Type B pancreatic cell (in vitro differentiated cells): Measurements from ENCODE around the gene NELFCD. TPM values are rescaled to one million over a fixed set of nuclear protein-coding genes. Genes with fewer than 3 reads are reported as not detected.

Experiments
- DNase-seq: peaks from one replicate; pipeline ENCODE4 v3.0.0; 2021; ENCODE audit warnings: mixed read lengths; ENCODE audit not compliant: unreplicated experiment; ENCODE audit errors: extremely low spot score
- H3K27ac Mint-ChIP-seq: 2 replicates; pipeline ENCODE4 v1.8.0; 2021; ENCODE audit warnings: mild to moderate bottlenecking, mixed read lengths
- H3K27me3 Mint-ChIP-seq: 2 replicates; pipeline ENCODE4 v1.8.0; 2021; ENCODE audit warnings: mixed read lengths
- H3K36me3 Mint-ChIP-seq: 2 replicates; pipeline ENCODE4 v1.8.0; 2021; ENCODE audit warnings: mixed read lengths
- H3K4me1 Mint-ChIP-seq: one replicate; pipeline ENCODE4 v1.8.0; 2021; ENCODE audit warnings: mixed read lengths; ENCODE audit not compliant: unreplicated experiment
- H3K4me3 Mint-ChIP-seq: 2 replicates; pipeline ENCODE4 v1.8.0; 2021; ENCODE audit warnings: mild to moderate bottlenecking, mixed read lengths
- H3K9me3 Mint-ChIP-seq: 2 replicates; pipeline ENCODE4 v1.8.0; 2021; ENCODE audit warnings: mixed read lengths
- long read RNA-seq: library from polyadenylated mRNA; unstranded; transcript quantifications from one replicate; pipeline ENCODE4 v2.0.0, GENCODE V29; 2020
- total RNA-seq: library from RNA; stranded (reverse); gene quantifications from 2 replicates; pipeline ENCODE4 v1.2.1, GENCODE V29; 2021; ENCODE audit warnings: low replicate concordance
- TF ChIP-seq, protein P1 (sequence below): fragments of 200-600 bp; sonication (generic); conservative IDR thresholded peaks from 2 replicates; pipeline ENCODE4 v1.5.0; 2021; ENCODE audit warnings: antibody characterized with exemption, mild to moderate bottlenecking

NELFCD gene, protein sequence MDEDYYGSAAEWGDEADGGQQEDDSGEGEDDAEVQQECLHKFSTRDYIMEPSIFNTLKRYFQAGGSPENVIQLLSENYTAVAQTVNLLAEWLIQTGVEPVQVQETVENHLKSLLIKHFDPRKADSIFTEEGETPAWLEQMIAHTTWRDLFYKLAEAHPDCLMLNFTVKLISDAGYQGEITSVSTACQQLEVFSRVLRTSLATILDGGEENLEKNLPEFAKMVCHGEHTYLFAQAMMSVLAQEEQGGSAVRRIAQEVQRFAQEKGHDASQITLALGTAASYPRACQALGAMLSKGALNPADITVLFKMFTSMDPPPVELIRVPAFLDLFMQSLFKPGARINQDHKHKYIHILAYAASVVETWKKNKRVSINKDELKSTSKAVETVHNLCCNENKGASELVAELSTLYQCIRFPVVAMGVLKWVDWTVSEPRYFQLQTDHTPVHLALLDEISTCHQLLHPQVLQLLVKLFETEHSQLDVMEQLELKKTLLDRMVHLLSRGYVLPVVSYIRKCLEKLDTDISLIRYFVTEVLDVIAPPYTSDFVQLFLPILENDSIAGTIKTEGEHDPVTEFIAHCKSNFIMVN
- 73.0 and 110 TPM in 2 replicates for total RNA-seq
- long read RNA-seq, transcript NELFCD-213 (15 exons, 2,305 nt): major isoform, 192 of 299 reads
- long read RNA-seq, partial matches to known transcripts: 38 of 299 reads
- long read RNA-seq, other reads (novel, unspliced or antisense): 66 of 299 reads

DNA sequence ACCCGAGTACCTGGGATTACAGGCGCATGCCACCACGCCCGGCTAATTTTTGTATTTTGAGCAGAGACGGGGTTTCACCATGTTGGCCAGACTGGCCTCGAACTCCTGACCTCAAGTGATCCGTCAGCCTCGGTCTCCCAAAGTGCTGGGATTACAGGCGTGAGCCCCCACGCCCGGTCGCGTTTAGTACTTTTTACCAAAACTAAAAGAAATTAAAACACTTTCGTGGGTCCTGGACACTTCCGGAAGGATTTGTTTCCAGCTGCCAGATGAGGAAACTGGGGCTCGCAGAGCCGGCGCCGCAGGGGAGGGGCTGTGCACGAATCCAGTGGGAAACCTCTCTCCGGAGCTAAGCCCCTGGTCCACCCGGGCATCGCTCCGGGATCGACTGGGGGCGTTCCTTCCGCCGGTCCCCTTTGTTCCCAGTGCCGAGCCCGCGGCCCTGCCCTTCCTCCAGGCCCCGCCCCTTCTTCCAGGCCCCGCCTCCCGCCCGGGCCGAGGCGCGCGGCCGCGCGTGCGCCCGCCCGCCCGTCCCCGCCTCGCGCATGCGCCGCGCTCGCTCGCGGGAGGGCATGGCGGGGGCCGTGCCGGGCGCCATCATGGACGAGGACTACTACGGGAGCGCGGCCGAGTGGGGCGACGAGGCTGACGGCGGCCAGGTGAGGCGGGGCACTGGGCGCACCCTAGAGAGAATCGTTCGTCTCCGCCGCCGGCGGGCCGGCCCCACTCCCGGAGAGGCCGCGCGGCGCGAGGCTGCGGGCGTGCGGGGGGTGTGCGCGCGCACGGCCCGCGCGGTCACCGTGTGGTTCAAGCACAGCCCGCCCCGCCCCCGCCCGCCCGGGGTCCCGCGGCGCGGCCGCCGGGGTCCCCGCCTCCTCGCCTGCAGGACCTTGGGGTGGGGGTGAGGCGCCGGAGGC lies at the start of gene NELFCD:
TSS of gene NELFCD (plus strand) at position 546 of the 917 bp plus-strand sequence. CDS start at position 600, 54 bp downstream.
- Mint-ChIP-seq H3K27ac (peak within 1 kb of the TSS; percentile 85), H3K4me3 (peak within 1 kb of the TSS; percentile 94), H3K27me3 (no peaks in the 10 kb centered on the region), H3K36me3 (peaks cover 21% of the 10 kb centered on the region), H3K9me3 (peaks cover 5% of the 10 kb centered on the region), H3K4me1 (peaks cover 32% of the 10 kb centered on the region)
- peak; percentile 93 for DNase-seq
- TF ChIP-seq, protein P1, sequence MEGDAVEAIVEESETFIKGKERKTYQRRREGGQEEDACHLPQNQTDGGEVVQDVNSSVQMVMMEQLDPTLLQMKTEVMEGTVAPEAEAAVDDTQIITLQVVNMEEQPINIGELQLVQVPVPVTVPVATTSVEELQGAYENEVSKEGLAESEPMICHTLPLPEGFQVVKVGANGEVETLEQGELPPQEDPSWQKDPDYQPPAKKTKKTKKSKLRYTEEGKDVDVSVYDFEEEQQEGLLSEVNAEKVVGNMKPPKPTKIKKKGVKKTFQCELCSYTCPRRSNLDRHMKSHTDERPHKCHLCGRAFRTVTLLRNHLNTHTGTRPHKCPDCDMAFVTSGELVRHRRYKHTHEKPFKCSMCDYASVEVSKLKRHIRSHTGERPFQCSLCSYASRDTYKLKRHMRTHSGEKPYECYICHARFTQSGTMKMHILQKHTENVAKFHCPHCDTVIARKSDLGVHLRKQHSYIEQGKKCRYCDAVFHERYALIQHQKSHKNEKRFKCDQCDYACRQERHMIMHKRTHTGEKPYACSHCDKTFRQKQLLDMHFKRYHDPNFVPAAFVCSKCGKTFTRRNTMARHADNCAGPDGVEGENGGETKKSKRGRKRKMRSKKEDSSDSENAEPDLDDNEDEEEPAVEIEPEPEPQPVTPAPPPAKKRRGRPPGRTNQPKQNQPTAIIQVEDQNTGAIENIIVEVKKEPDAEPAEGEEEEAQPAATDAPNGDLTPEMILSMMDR: no peak

DNA sequence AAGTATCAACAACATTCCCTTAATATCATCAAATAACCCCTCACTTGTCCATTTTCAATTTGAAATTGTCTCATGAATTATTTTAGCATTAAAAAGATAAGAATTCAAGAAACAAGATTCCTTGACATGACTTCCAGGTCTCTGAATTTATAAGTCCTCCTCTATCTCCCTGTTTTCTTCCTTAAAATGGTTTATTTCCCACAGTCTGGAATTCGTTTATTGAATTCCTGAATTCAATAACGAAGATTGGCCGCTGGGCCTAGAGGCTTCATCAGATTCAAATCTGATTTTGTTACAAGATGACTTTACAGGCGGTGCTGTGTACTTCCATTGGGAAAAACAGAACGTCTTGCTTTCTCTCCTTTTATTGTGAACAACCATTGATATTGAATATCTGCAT lies 48.9 kb upstream of the NELFCD start:
- no peak overlapping the region for H3K4me3 Mint-ChIP-seq
- TF ChIP-seq, protein P1: no peak
- DNase-seq: no peak
- H3K4me1 Mint-ChIP-seq: no peaks in the 10 kb centered on the region
- H3K27me3 Mint-ChIP-seq: peaks cover 4% of the 10 kb centered on the region
- no peaks in the 10 kb centered on the region for H3K36me3 Mint-ChIP-seq
- no peak overlapping the region for H3K27ac Mint-ChIP-seq
- H3K9me3 Mint-ChIP-seq: no peaks in the 10 kb centered on the region

DNA sequence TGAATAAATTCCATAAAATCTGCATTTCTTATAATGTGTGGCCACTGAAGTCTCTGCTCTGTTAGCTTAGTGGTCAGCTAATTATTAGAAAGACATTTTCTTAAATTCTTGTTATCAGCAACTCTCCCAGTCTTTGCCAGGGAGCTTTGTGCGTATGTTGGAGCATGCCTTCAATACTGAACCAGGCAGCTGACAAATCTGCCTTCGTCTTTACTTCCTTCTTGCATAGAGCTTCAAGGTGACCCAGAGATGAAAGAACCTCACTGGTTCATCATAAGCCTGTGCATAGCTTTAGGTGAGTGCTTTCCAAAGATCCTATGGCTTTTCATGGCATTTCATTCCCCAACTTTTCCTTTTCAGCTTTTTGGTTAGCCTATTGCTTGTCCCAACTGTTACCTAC lies 43.0 kb upstream of the NELFCD start:
- H3K4me3 Mint-ChIP-seq: no peak overlapping the region
- no peaks in the 10 kb centered on the region for H3K4me1 Mint-ChIP-seq
- no peaks in the 10 kb centered on the region for H3K27me3 Mint-ChIP-seq
- TF ChIP-seq, protein P1: no peak
- no peak for DNase-seq
- no peaks in the 10 kb centered on the region for H3K36me3 Mint-ChIP-seq
- H3K27ac Mint-ChIP-seq: no peak overlapping the region
- H3K9me3 Mint-ChIP-seq: no peaks in the 10 kb centered on the region

DNA sequence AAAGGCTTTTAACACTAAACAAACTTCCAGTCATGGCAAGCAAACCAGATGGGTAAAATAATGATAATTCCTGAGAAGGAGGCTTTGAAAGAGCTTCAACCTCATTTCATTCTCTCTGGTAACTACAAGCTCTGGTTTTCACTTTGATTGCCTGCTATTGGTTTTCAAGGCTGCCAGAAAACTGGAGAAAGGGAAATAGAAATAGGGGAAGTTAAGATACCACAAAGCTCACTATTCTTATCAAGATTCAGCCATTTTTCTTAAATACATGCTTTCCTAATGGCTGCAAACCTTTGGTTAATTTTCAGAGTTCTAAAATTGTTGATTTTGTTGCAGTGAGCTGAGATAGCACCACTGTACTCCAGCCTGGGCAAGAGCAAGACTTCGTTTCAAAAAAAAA lies 42.5 kb upstream of the NELFCD start:
- Mint-ChIP-seq H3K4me3 (no peak overlapping the region), H3K27ac (no peak overlapping the region), H3K27me3 (no peaks in the 10 kb centered on the region), H3K36me3 (no peaks in the 10 kb centered on the region), H3K4me1 (no peaks in the 10 kb centered on the region), H3K9me3 (no peaks in the 10 kb centered on the region)
- TF ChIP-seq, protein P1: no peak
- no peak for DNase-seq

DNA sequence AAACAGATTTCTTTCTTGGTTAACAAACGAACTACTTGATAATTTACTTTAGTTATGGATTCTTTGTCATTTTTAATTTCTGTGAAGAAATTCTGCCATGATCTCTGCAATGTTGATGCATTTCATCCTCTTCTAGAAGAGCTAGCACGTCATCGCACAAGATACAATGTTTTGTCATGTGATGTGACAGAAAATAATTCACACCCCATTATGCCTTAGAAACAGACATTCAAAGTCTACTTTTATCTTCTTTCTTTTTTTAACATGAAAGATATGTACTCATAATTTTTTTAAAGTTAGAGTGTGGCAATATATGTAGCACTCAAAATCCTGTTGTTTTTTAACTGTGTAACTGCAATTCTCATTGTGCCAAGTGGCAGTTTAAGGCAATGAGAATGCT lies 39.6 kb upstream of the NELFCD start:
- H3K27ac Mint-ChIP-seq: no peak overlapping the region
- peaks cover 3% of the 10 kb centered on the region for H3K27me3 Mint-ChIP-seq
- peaks cover 5% of the 10 kb centered on the region for H3K9me3 Mint-ChIP-seq

More for the DNA sequence above, 39.6 kb upstream of the NELFCD start:
- TF ChIP-seq, protein P1: no peak
- no peak for DNase-seq
- Mint-ChIP-seq H3K4me1 (peaks cover 4% of the 10 kb centered on the region), H3K36me3 (no peaks in the 10 kb centered on the region), H3K4me3 (no peak overlapping the region)
